ENCODE data around the gene SH3BGRL. TPM values are rescaled to one million over a fixed set of nuclear protein-coding genes. Genes with fewer than 3 reads are reported as not detected.
"Not testable (repeated sequence)": the region's sequence is repeated elsewhere in the genome, so short reads cannot be mapped to it uniquely, and the experiment has no call there.

Gene SH3BGRL
- total RNA-seq, 1 donor from 2014 or later, result 72.4 TPM

GRCh38 chrX:81259714-81260395 is 58.0 kb downstream of the SH3BGRL start:
- DNase-seq, result no peak

GRCh38 chrX:81261576-81261975 is 59.7 kb downstream of the SH3BGRL start:
- no peak for DNase-seq

- DNase-seq, result no peak
Measured at GRCh38 chrX:81263059-81263458, 61.2 kb downstream of the SH3BGRL start.

GRCh38 chrX:81278616-81279015 is 76.7 kb downstream of the SH3BGRL start:
- DNase-seq, result no peak

- no peak for DNase-seq
Measured at GRCh38 chrX:81280148-81280547, 78.2 kb downstream of the SH3BGRL start.

- no peak for DNase-seq
Measured at GRCh38 chrX:81286075-81286474, 84.2 kb downstream of the SH3BGRL start.

- DNase-seq, result no peak
Measured at GRCh38 chrX:81286608-81287007, 84.7 kb downstream of the SH3BGRL start.

GRCh38 chrX:81291996-81292395 is 90.1 kb downstream of the SH3BGRL start:
- no peak for DNase-seq

GRCh38 chrX:81294101-81294500 is 92.2 kb downstream of the SH3BGRL start:
- no peak for DNase-seq

- no peak for DNase-seq
Measured at GRCh38 chrX:81301877-81302276, 100.0 kb downstream of the SH3BGRL start.

- no peak for DNase-seq
Measured at GRCh38 chrX:81304563-81304962, 102.7 kb downstream of the SH3BGRL start.

GRCh38 chrX:81305240-81305639 is 103.3 kb downstream of the SH3BGRL start:
- DNase-seq, result no peak

- no peak for DNase-seq
Measured at GRCh38 chrX:81308086-81308829, 106.4 kb downstream of the SH3BGRL start.

- DNase-seq, result peak; percentile 0
Measured at GRCh38 chrX:81316163-81316562, 114.3 kb downstream of the SH3BGRL start.

GRCh38 chrX:81331653-81332052 is 129.8 kb downstream of the SH3BGRL start:
- not testable (repeated sequence) for DNase-seq

- DNase-seq, result no peak
Measured at GRCh38 chrX:81336455-81337152, 134.7 kb downstream of the SH3BGRL start.

- no peak for DNase-seq
Measured at GRCh38 chrX:81337805-81338204, 135.9 kb downstream of the SH3BGRL start.

- no peak for DNase-seq
Measured at GRCh38 chrX:81338924-81339323, 137.0 kb downstream of the SH3BGRL start.

GRCh38 chrX:81345296-81345695 is 143.4 kb downstream of the SH3BGRL start:
- DNase-seq, result not testable (repeated sequence)
